GM13977 (cell line): Measurements from ENCODE around the gene PUM1.

Experiments used
- DNase-seq: peaks from one replicate; pipeline ENCODE4 v3.0.0; 2012; ENCODE audit warnings: low spot score
- CTCF ChIP-seq: IDR thresholded peaks from 2 replicates; pipeline ENCODE4 v1.5.1; 2012; ENCODE audit warnings: mild to moderate bottlenecking, control low read depth; ENCODE audit not compliant: insufficient read depth; ENCODE audit errors: extremely low read depth, missing control alignments
- in situ Hi-C: fragments of 300-500 bp; cut with MboI; formaldehyde crosslinking; loops from one replicate; pipeline ENCODE4 v1.12.0; 2022; ENCODE audit warnings: low sequenced_read_pairs, low pct_unique_long_range_greater_than_20kb, mixed read lengths, inconsistent platforms; ENCODE audit not compliant: unreplicated experiment

Gene PUM1

GRCh38 chr1:30908316-30908695 lies 157.2 kb downstream of the PUM1 start:
- in situ Hi-C loops: no loop called here
- TF ChIP-seq CTCF: no peak
- DNase-seq: no peak

GRCh38 chr1:30907481-30908315 lies 157.8 kb downstream of the PUM1 start:
- TF ChIP-seq CTCF: no peak
- no peak for DNase-seq
- in situ Hi-C loops: no loop called here

GRCh38 chr1:30906631-30907441 lies 158.7 kb downstream of the PUM1 start:
- in situ Hi-C loops: no loop called here
- no peak for DNase-seq
- TF ChIP-seq CTCF: no peak

- TF ChIP-seq CTCF: no peak
- no peak for DNase-seq
- in situ Hi-C loops: no loop called here
Measured at GRCh38 chr1:30905916-30906620, 159.4 kb downstream of the PUM1 start.

GRCh38 chr1:30905403-30905802 lies 160.1 kb downstream of the PUM1 start:
- no peak for TF ChIP-seq CTCF
- in situ Hi-C loops: no loop called here
- no peak for DNase-seq

- in situ Hi-C loops: no loop called here
- no peak for TF ChIP-seq CTCF
Measured at GRCh38 chr1:30904962-30905335, 160.6 kb downstream of the PUM1 start.

More at GRCh38 chr1:30904962-30905335, 160.6 kb downstream of the PUM1 start:
- DNase-seq: no peak
